22Rv1 (cell line): ENCODE results near the gene NUDT22.

Source experiments
- H3K27ac ChIP-seq: fragments of 450-650 bp; 2 replicates; pipeline ENCODE4 v1.5.1; 2017
- CTCF ChIP-seq: fragments of 450-650 bp; IDR thresholded peaks from 2 replicates; pipeline ENCODE4 v1.5.1; 2017; ENCODE audit warnings: mild to moderate bottlenecking
- ZFX ChIP-seq: fragments of 450-650 bp; IDR thresholded peaks from 2 replicates; pipeline ENCODE4 v1.6.1; 2017; ENCODE audit warnings: antibody characterized with exemption, borderline replicate concordance

NUDT22 gene

GRCh38 chr11:64275031-64275800 is 49.1 kb downstream of the NUDT22 start:
- no peak for TF ChIP-seq ZFX
- no peak for TF ChIP-seq CTCF

GRCh38 chr11:64275841-64276240 is 49.8 kb downstream of the NUDT22 start:
- H3K27ac ChIP-seq: no peak overlapping the region

More at GRCh38 chr11:64275031-64275800, 49.1 kb downstream of the NUDT22 start:
- no peak overlapping the region for H3K27ac ChIP-seq

GRCh38 chr11:64276653-64277431 is 50.8 kb downstream of the NUDT22 start:
- H3K27ac ChIP-seq: no peak overlapping the region
- no peak for TF ChIP-seq CTCF
- no peak for TF ChIP-seq ZFX

More at GRCh38 chr11:64275841-64276240, 49.8 kb downstream of the NUDT22 start:
- TF ChIP-seq ZFX: no peak
- TF ChIP-seq CTCF: no peak

- TF ChIP-seq CTCF: no peak
- TF ChIP-seq ZFX: no peak
- no peak overlapping the region for H3K27ac ChIP-seq
Observed at GRCh38 chr11:64278576-64279190, 52.6 kb downstream of the NUDT22 start.
